Endothelial cell of umbilical vein (primary cell): ENCODE measurements around the gene GALNT2. TPM values are rescaled to one million over a fixed set of nuclear protein-coding genes. Genes with fewer than 3 reads are reported as not detected.

Experiments
- BruUV-seq: library from RNA; stranded (reverse); fragments of 400-500 nt; replicated peaks from 2 replicates; lab custom pipeline; 2021; lab: Mats Ljungman, UMichigan
- CTCF ChIA-PET: fragments of 300-600, 350-600 bp; sonication (Branson Sonifier 250); formaldehyde crosslinking; loops from one replicate; lab custom pipeline; 2021; ENCODE audit warnings: antibody characterized with exemption, inconsistent platforms; lab: Charles Lee
- POLR2A ChIA-PET: fragments of 300-600, 350-600 bp; sonication (Branson Sonifier 250); formaldehyde crosslinking; loops from one replicate; lab custom pipeline; 2021; ENCODE audit warnings: antibody characterized with exemption, inconsistent platforms; lab: Charles Lee
- DNase-seq: peaks from one replicate; pipeline ENCODE4 v3.0.0-alpha.2; 2011; ENCODE audit warnings: low read depth, low spot score
- FAIRE-seq: peaks from 2 replicates; lab custom pipeline; 2011; peaks lifted over from hg19 to GRCh38; lab: Jason Lieb, UNC
- H2AFZ ChIP-seq: 2 replicates; pipeline ENCODE4 v1.6.0; 2012; ENCODE audit warnings: low read depth, low read length, control low read depth, inconsistent platforms
- H3K27ac ChIP-seq: 2 replicates; pipeline ENCODE4 v1.5.1; 2011; ENCODE audit warnings: low read depth, mild to moderate bottlenecking, control low read depth, low read length, moderate library complexity; ENCODE audit not compliant: insufficient read depth
- H3K27me3 ChIP-seq, 2 experiments: 2 replicates each; pipeline versions ENCODE4 v1.6.0 to v1.6.1; 2011; ENCODE audit warnings: low read length in 2 of 2, mixed read lengths in 1 of 2; ENCODE audit not compliant: control insufficient read depth in 2 of 2, insufficient read depth in 2 of 2
- H3K36me3 ChIP-seq, 2 experiments: 2 replicates in 1 of 2; 3 replicates in 1 of 2; pipeline ENCODE4 v1.5.1; 2011; ENCODE audit warnings: low read length in 2 of 2, mild to moderate bottlenecking in 1 of 2, moderate library complexity in 1 of 2; ENCODE audit not compliant: control insufficient read depth in 2 of 2, insufficient read depth in 2 of 2; ENCODE audit errors: extremely low read depth in 1 of 2
- H3K4me1 ChIP-seq: 3 replicates; pipeline ENCODE4 v1.5.1; 2011; ENCODE audit warnings: mild to moderate bottlenecking, low read length; ENCODE audit not compliant: control insufficient read depth, insufficient read depth; ENCODE audit errors: extremely low read depth
- H3K4me2 ChIP-seq: 2 replicates; pipeline ENCODE4 v1.6.1; 2011; ENCODE audit warnings: low read length, control low read depth, mixed read lengths; ENCODE audit not compliant: insufficient read depth
- H3K4me3 ChIP-seq, 3 experiments: fragments of 200-600 bp in 1 of 3; sonication (generic), shearing (Covaris generic) in 1 of 3; replicated peaks in 1 of 3; 2 replicates each; pipeline ENCODE4 v1.5.1; 2011 to 2016; ENCODE audit warnings: control low read depth in 3 of 3, low read length in 3 of 3, mild to moderate bottlenecking in 2 of 3, inconsistent platforms in 1 of 3, low read depth in 1 of 3, moderate library complexity in 1 of 3; ENCODE audit not compliant: insufficient read depth in 1 of 3
- H3K79me2 ChIP-seq: 2 replicates; pipeline ENCODE4 v1.6.0; 2012; ENCODE audit warnings: low read length, inconsistent platforms; ENCODE audit not compliant: control insufficient read depth, insufficient read depth
- H3K9ac ChIP-seq: replicated peaks from 2 replicates; pipeline ENCODE3; 2011; ENCODE audit warnings: low read length, control low read depth; ENCODE audit not compliant: insufficient read depth; ENCODE audit errors: extremely low read depth
- H3K9me1 ChIP-seq: replicated peaks from 3 replicates; pipeline ENCODE4 v1.6.0; 2011; ENCODE audit warnings: mild to moderate bottlenecking, low read length; ENCODE audit not compliant: control insufficient read depth, insufficient read depth; ENCODE audit errors: extremely low read depth
- H3K9me3 ChIP-seq: replicated peaks from 2 replicates; pipeline ENCODE4 v1.5.1; 2012; ENCODE audit warnings: low read length, inconsistent platforms; ENCODE audit not compliant: control insufficient read depth, insufficient read depth
- H4K20me1 ChIP-seq: replicated peaks from 2 replicates; pipeline ENCODE3; 2011; ENCODE audit warnings: mild to moderate bottlenecking, low read length; ENCODE audit not compliant: control insufficient read depth, insufficient read depth; ENCODE audit errors: extremely low read depth
- EZH2 ChIP-seq: IDR thresholded peaks from 2 replicates; pipeline ENCODE4 v1.6.1; 2012; ENCODE audit warnings: borderline replicate concordance, low read depth, mild to moderate bottlenecking, moderate library complexity, low read length, inconsistent platforms; ENCODE audit not compliant: severe bottlenecking
- FOS ChIP-seq: IDR thresholded peaks from 2 replicates; pipeline ENCODE4 v1.6.1; 2011; ENCODE audit warnings: mild to moderate bottlenecking, low read length, moderate library complexity, borderline replicate concordance; ENCODE audit not compliant: insufficient read depth
- GATA2 ChIP-seq: IDR thresholded peaks from 2 replicates; pipeline ENCODE4 v1.7.0; 2011; ENCODE audit warnings: low read depth, mild to moderate bottlenecking, moderate library complexity, mixed read lengths, low read length; ENCODE audit not compliant: insufficient read length, insufficient read depth
- JUN ChIP-seq: IDR thresholded peaks from 2 replicates; pipeline ENCODE4 v1.6.1; 2011; ENCODE audit warnings: borderline replicate concordance, low read depth; ENCODE audit not compliant: insufficient read length, insufficient read depth
- MYC ChIP-seq: IDR thresholded peaks from one replicate; pipeline ENCODE4 v1.6.1; 2011; ENCODE audit warnings: mild to moderate bottlenecking, low read depth, low read length
- POLR2A ChIP-seq: IDR thresholded peaks from 2 replicates; pipeline ENCODE4 v1.6.1; 2012; ENCODE audit warnings: low read depth, mild to moderate bottlenecking, control low read depth, low read length
- POLR2AphosphoS5 ChIP-seq: IDR thresholded peaks from 2 replicates; pipeline ENCODE4 v1.6.1; 2012; ENCODE audit warnings: low read depth, mild to moderate bottlenecking, control low read depth, low read length, moderate library complexity; ENCODE audit not compliant: insufficient read depth
- dilution Hi-C: fragments of 300-500 bp; cut with MboI; formaldehyde crosslinking; loops from one replicate; pipeline ENCODE4 v1.15.0; 2019; ENCODE audit warnings: low sequenced_read_pairs; ENCODE audit not compliant: extremely low pct_ligation_motif_present
- intact Hi-C: fragments of 100-400 bp; cut with micrococcal nuclease; formaldehyde crosslinking; loops from one replicate; pipeline ENCODE4 v1.10.0; 2022
- polyA plus RNA-seq, 4 experiments: library from polyadenylated mRNA; depleted of rRNA in 3 of 4; stranded (reverse) in 3 of 4; unstranded in 1 of 4; fragments of >200 nt; gene quantifications; 2 replicates each; pipeline versions ENCODE4 v1.2.1 to v1.2.3, GENCODE V29; 2011 to 2012; ENCODE audit warnings: missing spikeins in 1 of 4
- total RNA-seq: library from RNA; stranded (reverse); gene quantifications from 2 replicates; pipeline ENCODE4 v1.2.3, GENCODE V29; 2021
- TF ChIP-seq, protein P1 (sequence below): IDR thresholded peaks from 2 replicates; pipeline ENCODE4 v1.6.1; 2011; ENCODE audit not compliant: insufficient read depth, insufficient read length
- TF ChIP-seq, protein P2 (sequence below), 2 donors: IDR thresholded peaks; 1 replicate in 1 of 2; 2 replicates in 1 of 2; pipeline ENCODE4 v1.5.1; 2011; ENCODE audit warnings: low read length in 2 of 2, mild to moderate bottlenecking in 2 of 2, moderate library complexity in 2 of 2, control low read depth in 1 of 2, inconsistent platforms in 1 of 2, low read depth in 1 of 2; ENCODE audit not compliant: insufficient read depth in 1 of 2; ENCODE audit errors: extremely low read depth in 1 of 2

GALNT2 gene
- total and polyA plus RNA-seq, 2 donors (not counting 3 experiments of a cell fraction or from before 2014, with no cell fraction given) = 56.3 to 77.5 TPM

DNA sequence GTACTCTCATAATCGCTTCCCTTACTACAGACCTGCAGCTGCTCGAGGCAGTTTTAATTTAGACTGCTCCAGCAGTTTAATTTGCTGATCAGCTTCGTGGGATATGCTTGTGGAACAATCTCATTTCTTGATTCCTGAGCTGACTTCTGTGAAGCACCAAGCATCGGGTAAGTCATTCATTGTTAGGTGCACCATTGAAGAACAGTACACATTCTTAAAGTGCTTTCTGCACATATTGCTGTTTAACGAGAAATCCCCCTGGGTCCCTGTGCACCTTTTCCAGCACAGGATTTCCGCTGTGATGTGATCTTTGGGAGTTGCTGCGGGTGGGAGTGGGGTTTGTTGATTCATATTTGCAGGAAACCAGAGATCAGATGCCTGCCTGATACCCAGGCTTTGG lies 9.1 kb downstream of the GALNT2 start:
- no peaks in the 10 kb centered on the region for H3K36me3 ChIP-seq
- no peaks in the 10 kb centered on the region for H3K9me1 ChIP-seq
- dilution Hi-C loops (no loop called here), intact Hi-C loops (no loop called here)
- CTCF ChIA-PET = interaction anchor here (1.1 kb wide), 1 partner anchor 10 kb away, joined by 3 read pairs; no protein-coding TSS in a partner anchor
- no peak overlapping the region for H2AFZ ChIP-seq
- H3K27me3 ChIP-seq = no peaks in the 10 kb centered on the region
- H3K9ac ChIP-seq = no peak overlapping the region
- H3K79me2 ChIP-seq = peaks cover 65% of the 10 kb centered on the region
- H4K20me1 ChIP-seq = no peaks in the 10 kb centered on the region
- no TSS peak for BruUV-seq
- H3K27ac ChIP-seq = no peak overlapping the region
- H3K9me3 ChIP-seq = no peaks in the 10 kb centered on the region
- no peak for FAIRE-seq
- no peak for DNase-seq
- H3K4me2 ChIP-seq = no peak overlapping the region
- POLR2A ChIA-PET = no interaction called here
- TF ChIP-seq MYC (no peak), JUN (no peak), EZH2 (no peak), POLR2A (no peak), POLR2AphosphoS5 (no peak), FOS (no peak), GATA2 (no peak)
- TF ChIP-seq, protein P1, sequence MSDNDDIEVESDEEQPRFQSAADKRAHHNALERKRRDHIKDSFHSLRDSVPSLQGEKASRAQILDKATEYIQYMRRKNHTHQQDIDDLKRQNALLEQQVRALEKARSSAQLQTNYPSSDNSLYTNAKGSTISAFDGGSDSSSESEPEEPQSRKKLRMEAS = no peak
- TF ChIP-seq, protein P2, sequence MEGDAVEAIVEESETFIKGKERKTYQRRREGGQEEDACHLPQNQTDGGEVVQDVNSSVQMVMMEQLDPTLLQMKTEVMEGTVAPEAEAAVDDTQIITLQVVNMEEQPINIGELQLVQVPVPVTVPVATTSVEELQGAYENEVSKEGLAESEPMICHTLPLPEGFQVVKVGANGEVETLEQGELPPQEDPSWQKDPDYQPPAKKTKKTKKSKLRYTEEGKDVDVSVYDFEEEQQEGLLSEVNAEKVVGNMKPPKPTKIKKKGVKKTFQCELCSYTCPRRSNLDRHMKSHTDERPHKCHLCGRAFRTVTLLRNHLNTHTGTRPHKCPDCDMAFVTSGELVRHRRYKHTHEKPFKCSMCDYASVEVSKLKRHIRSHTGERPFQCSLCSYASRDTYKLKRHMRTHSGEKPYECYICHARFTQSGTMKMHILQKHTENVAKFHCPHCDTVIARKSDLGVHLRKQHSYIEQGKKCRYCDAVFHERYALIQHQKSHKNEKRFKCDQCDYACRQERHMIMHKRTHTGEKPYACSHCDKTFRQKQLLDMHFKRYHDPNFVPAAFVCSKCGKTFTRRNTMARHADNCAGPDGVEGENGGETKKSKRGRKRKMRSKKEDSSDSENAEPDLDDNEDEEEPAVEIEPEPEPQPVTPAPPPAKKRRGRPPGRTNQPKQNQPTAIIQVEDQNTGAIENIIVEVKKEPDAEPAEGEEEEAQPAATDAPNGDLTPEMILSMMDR (IDR thresholded peaks at IDR 0.05; ENCODE audit: extremely low read depth in 1 of 2, insufficient read depth in 1 of 2, low read depth in 1 of 2, low read length in 2 of 2) = no peak
- H3K4me3 ChIP-seq = no peak overlapping the region
- H3K4me1 ChIP-seq = no peaks in the 10 kb centered on the region
